HepG2 (cell line): ENCODE measurements around the gene TM6SF1. TPM values are rescaled to one million over a fixed set of nuclear protein-coding genes. Genes with fewer than 3 reads are reported as not detected.
A peak's percentile ranks its signal among the peaks of the same experiment; 100 is the strongest.

Experiments used
- ATAC-seq: fragments of 200-7000 bp; cut with Tn5 transposase; 3 replicates; pipeline ENCODE4 v1.9.1; 2020; ENCODE audit warnings: mild to moderate bottlenecking, moderate library complexity
- BruUV-seq: library from RNA; stranded (reverse); fragments of 400-500 nt; replicated peaks from 2 replicates; lab custom pipeline; 2021; lab: Mats Ljungman, UMichigan
- CTCF ChIA-PET: fragments of 300-600 bp; formaldehyde crosslinking; extraction: SDS; loops from one replicate; lab custom pipeline; 2021; ENCODE audit warnings: low total read pairs, inconsistent platforms, low intra/inter-chr PET ratio; lab: Yijun Ruan, JAX
- POLR2A ChIA-PET: fragments of 350-600 bp; sonication (Branson Sonifier 250); formaldehyde crosslinking; loops from one replicate; lab custom pipeline; 2020; ENCODE audit warnings: antibody characterized with exemption, inconsistent platforms; lab: Yijun Ruan, JAX
- DNase-seq: peaks from one replicate; pipeline ENCODE4 v3.0.0-alpha.2; 2015; ENCODE audit warnings: low spot score
- FAIRE-seq: peaks from 3 replicates; lab custom pipeline; 2011; peaks lifted over from hg19 to GRCh38; lab: Jason Lieb, UNC
- H2AFZ ChIP-seq: one replicate; pipeline ENCODE4 v1.6.1; 2011; ENCODE audit warnings: low read length, inconsistent platforms
- H3K27ac ChIP-seq: fragments of 300-600 bp; 3 replicates; pipeline ENCODE4 v1.8.0; 2011; ENCODE audit warnings: mixed run types, mild to moderate bottlenecking, mixed read lengths, low read length, inconsistent platforms; ENCODE audit not compliant: insufficient read depth; ENCODE audit errors: extremely low read length
- H3K27me3 ChIP-seq, 2 experiments: fragments of 200-600 bp in 1 of 2; 2 replicates in 1 of 2; 3 replicates in 1 of 2; pipeline versions ENCODE4 v1.6.0 to v1.8.0; 2011; ENCODE audit warnings: low read length in 2 of 2, mild to moderate bottlenecking in 2 of 2, moderate library complexity in 2 of 2, inconsistent platforms in 1 of 2; ENCODE audit not compliant: insufficient read depth in 2 of 2, control insufficient read depth in 1 of 2
- H3K36me3 ChIP-seq, 2 experiments: fragments of 200-600 bp in 1 of 2; replicated peaks in 1 of 2; 2 replicates in 1 of 2; 3 replicates in 1 of 2; pipeline versions ENCODE4 v1.5.1 to v1.8.0; 2011; ENCODE audit warnings: low read length in 2 of 2, inconsistent platforms in 1 of 2; ENCODE audit not compliant: insufficient read depth in 2 of 2, control insufficient read depth in 1 of 2
- H3K4me1 ChIP-seq: 2 replicates; pipeline ENCODE4 v1.5.1; 2012; ENCODE audit warnings: low read length, inconsistent platforms; ENCODE audit not compliant: insufficient read depth
- H3K4me2 ChIP-seq: 2 replicates; pipeline ENCODE4 v1.6.0; 2011; ENCODE audit warnings: low read depth, low read length, inconsistent platforms
- H3K4me3 ChIP-seq, 3 experiments: fragments of 200-600 bp in 1 of 3; sonication (generic), shearing (Covaris generic) in 1 of 3; replicated peaks in 1 of 3; 2 replicates each; pipeline ENCODE4 v1.5.1; 2011 to 2016; ENCODE audit warnings: low read length in 3 of 3, inconsistent platforms in 2 of 3, low read depth in 2 of 3, mild to moderate bottlenecking in 2 of 3, control low read depth in 1 of 3, mixed read lengths in 1 of 3; ENCODE audit not compliant: insufficient read depth in 1 of 3
- H3K79me2 ChIP-seq: one replicate; pipeline ENCODE4 v1.6.1; 2011; ENCODE audit warnings: low read length, inconsistent platforms; ENCODE audit not compliant: insufficient read depth
- H3K9ac ChIP-seq: 2 replicates; pipeline ENCODE4 v1.6.0; 2011; ENCODE audit warnings: mild to moderate bottlenecking, low read depth, low read length, inconsistent platforms; ENCODE audit not compliant: insufficient read depth
- H3K9me3 ChIP-seq: 2 replicates; pipeline ENCODE4 v1.5.1; 2012; ENCODE audit warnings: mild to moderate bottlenecking, low read length
- H4K20me1 ChIP-seq: 2 replicates; pipeline ENCODE4 v1.6.0; 2011; ENCODE audit warnings: inconsistent platforms, mild to moderate bottlenecking, low read length, moderate library complexity; ENCODE audit not compliant: insufficient read depth
- AGO2 ChIP-seq: fragments of 200-400 bp; formaldehyde crosslinking; optimal IDR thresholded peaks from 2 replicates; pipeline ENCODE3; 2017; ENCODE audit warnings: mild to moderate bottlenecking, low read depth, low read length, moderate library complexity
- ARID4A ChIP-seq: sonication (generic); formaldehyde crosslinking; IDR thresholded peaks from 2 replicates; pipeline ENCODE4 v1.5.0; 2020; ENCODE audit warnings: mild to moderate bottlenecking, missing genetic modification reagents, borderline replicate concordance
- EZH2 ChIP-seq: conservative IDR thresholded peaks from 2 replicates; pipeline ENCODE4 v1.6.1; 2012; ENCODE audit warnings: mild to moderate bottlenecking, low read depth, low read length, moderate library complexity
- HNF4G ChIP-seq, 2 experiments: sonication (generic) in 1 of 2; formaldehyde crosslinking in 1 of 2; IDR thresholded peaks; 2 replicates each; pipeline versions ENCODE4 v1.4.0 to v1.6.1; 2011 to 2020; ENCODE audit warnings: borderline replicate concordance in 2 of 2, low read depth in 2 of 2, mild to moderate bottlenecking in 2 of 2, low read length in 1 of 2, missing genetic modification reagents in 1 of 2, moderate library complexity in 1 of 2
- HOXA3 ChIP-seq: sonication (generic); formaldehyde crosslinking; IDR thresholded peaks from 2 replicates; pipeline ENCODE4 v1.5.0; 2020; ENCODE audit warnings: missing genetic modification reagents
- KAT7 ChIP-seq: IDR thresholded peaks from 2 replicates; pipeline ENCODE4 v1.6.1; 2018; ENCODE audit warnings: borderline replicate concordance, missing compliant biosample characterization
- NRL ChIP-seq: sonication (generic); formaldehyde crosslinking; IDR thresholded peaks from 2 replicates; pipeline ENCODE4 v1.5.0; 2020; ENCODE audit warnings: missing genetic modification reagents, mild to moderate bottlenecking, moderate library complexity, borderline replicate concordance
- SETDB1 ChIP-seq: sonication (generic); formaldehyde crosslinking; IDR thresholded peaks from 2 replicates; pipeline ENCODE4 v1.5.1; 2020; ENCODE audit warnings: missing genetic modification reagents, mild to moderate bottlenecking, borderline replicate concordance
- SRF ChIP-seq: IDR thresholded peaks from 2 replicates; pipeline ENCODE4 v1.6.1; 2011; ENCODE audit warnings: mild to moderate bottlenecking, low read depth, low read length, moderate library complexity
- TBX2 ChIP-seq: sonication (generic); formaldehyde crosslinking; IDR thresholded peaks from 2 replicates; pipeline ENCODE4 v1.5.0; 2020; ENCODE audit warnings: missing genetic modification reagents, mild to moderate bottlenecking, borderline replicate concordance
- XRCC5 ChIP-seq: fragments of 200-400 bp; formaldehyde crosslinking; optimal IDR thresholded peaks from 2 replicates; pipeline ENCODE3; 2017; ENCODE audit warnings: mild to moderate bottlenecking, low read length
- ZBTB4 ChIP-seq: sonication (generic); formaldehyde crosslinking; IDR thresholded peaks from 2 replicates; pipeline ENCODE4 v1.4.0; 2020; ENCODE audit warnings: missing genetic modification reagents, mild to moderate bottlenecking, borderline replicate concordance
- ZNF431 ChIP-seq: sonication (generic); formaldehyde crosslinking; IDR thresholded peaks from 2 replicates; pipeline ENCODE4 v1.9.0; 2022; ENCODE audit warnings: missing genetic modification reagents, low read depth, mild to moderate bottlenecking, borderline replicate concordance
- ZUFSP ChIP-seq: sonication (generic); formaldehyde crosslinking; IDR thresholded peaks from 2 replicates; pipeline ENCODE4 v1.9.0; 2021; ENCODE audit warnings: missing genetic modification reagents, mild to moderate bottlenecking, borderline replicate concordance
- WGBS: methylation state at CpG from one replicate; pipeline ENCODE4 v1.1.6; 2017; ENCODE audit warnings: low lambda C conversion rate; 5-methylcytosine and 5-hydroxymethylcytosine counted together
- in situ Hi-C: cut with HindIII; loops from 2 replicates; pipeline ENCODE4 v1.10.0; 2017; ENCODE audit warnings: low pct_unique_long_range_greater_than_20kb; ENCODE audit not compliant: extremely low pct_ligation_motif_present
- intact Hi-C: fragments of 100-400 bp; cut with micrococcal nuclease; formaldehyde crosslinking; loops from one replicate; pipeline ENCODE4 v1.10.0; 2022; ENCODE audit not compliant: unreplicated experiment
- polyA plus RNA-seq, 8 experiments: library from polyadenylated mRNA; depleted of rRNA in 3 of 8; stranded (reverse) in 7 of 8; unstranded in 1 of 8; fragments of >200 nt; fragmentation: Illumina TruSeq in 4 of 8; extraction: Trizol in 4 of 8; gene quantifications; 2 replicates each; pipeline versions ENCODE4 v1.2.1 to v1.2.3, GENCODE V29; 2011 to 2016; ENCODE audit warnings: low read depth in 4 of 8, missing spikeins in 1 of 8, mixed read lengths in 1 of 8; ENCODE audit not compliant: insufficient read depth in 1 of 8
- total RNA-seq, 5 experiments: library from RNA; depleted of rRNA; stranded (reverse); fragments of >200 nt; fragmentation: Illumina TruSeq; extraction: Trizol; gene quantifications; 2 replicates each; pipeline ENCODE4 v1.2.3, GENCODE V29; 2016; ENCODE audit warnings: low read depth in 1 of 5

The TM6SF1 gene
- total and polyA plus RNA-seq, 2 of the 13 experiments (the other 11 are each of a cell fraction or from before 2014, with no cell fraction given): not detected

- Histone ChIP-seq H3K9ac (no peak overlapping the region), H3K79me2 (peaks cover 38% of the 10 kb centered on the region), H3K9me3 (peaks cover 2% of the 10 kb centered on the region), H3K4me2 (no peak overlapping the region), H3K4me1 (peaks cover 29% of the 10 kb centered on the region), H3K4me3 (no peak overlapping the region), H3K36me3 (peaks cover 0 to 9% of the 10 kb centered on the region in 2 experiments; a peak in 1 of 5 replicates), H2AFZ (peak overlapping the region; percentile 56), H3K27ac (no peak overlapping the region), H4K20me1 (peaks cover 26% of the 10 kb centered on the region), H3K27me3 (no peaks in the 10 kb centered on the region)
- 92% methylated on average over 6 of the region's 6 CpGs for WGBS
- DNase-seq (no peak), ATAC-seq (no peak), FAIRE-seq (no peak)
- in situ Hi-C loops: no loop called here
- intact Hi-C loops: loop anchor here (5.0 kb wide), 1 partner anchor 139 kb away; the partner anchor contains the start of gene HDGFL3
- ChIA-PET CTCF (no interaction called here), POLR2A (interaction anchor here (1.2 to 1.5 kb wide), 2 partner anchors 57 to 527 kb away, joined by 5 to 15 read pairs; partner anchors contain the start of genes C15orf40 and RPS17)
- BruUV-seq: no TSS peak
- TF ChIP-seq HNF4G (IDR thresholded peaks at IDR 0.05; ENCODE audit: borderline replicate concordance, low read depth, low read length): no peak
- TF ChIP-seq HNF4G (CRISPR knock-in tag; IDR thresholded peaks at IDR 0.05; ENCODE audit: borderline replicate concordance, low read depth): no peak
- no peak for TF ChIP-seq KAT7
- TF ChIP-seq ZUFSP (CRISPR knock-in tag): no peak
- TF ChIP-seq XRCC5: no peak
- TF ChIP-seq TBX2: no peak
- no peak for TF ChIP-seq HOXA3 (CRISPR knock-in tag)
- TF ChIP-seq EZH2: no peak
- no peak for TF ChIP-seq ARID4A (CRISPR knock-in tag)
- TF ChIP-seq SETDB1 (CRISPR knock-in tag): no peak
- no peak for TF ChIP-seq SRF
- no peak for TF ChIP-seq AGO2
- no peak for TF ChIP-seq ZBTB4 (CRISPR knock-in tag)
- TF ChIP-seq NRL: no peak
- TF ChIP-seq ZNF431 (CRISPR knock-in tag): no peak
These were observed 39.4 kb upstream of the TM6SF1 start for GRCh38 chr15:83068054-83068453.
